Middle frontal gyrus (tissue), 1 donor: Measurements from ENCODE around the gene GPX2.

ENCODE experiments used
- DNase-seq: peaks from one replicate; pipeline ENCODE4 v3.0.0-alpha.2; 2015; ENCODE audit warnings: low spot score; ENCODE audit errors: extremely low spot score

GPX2 gene

DNA sequence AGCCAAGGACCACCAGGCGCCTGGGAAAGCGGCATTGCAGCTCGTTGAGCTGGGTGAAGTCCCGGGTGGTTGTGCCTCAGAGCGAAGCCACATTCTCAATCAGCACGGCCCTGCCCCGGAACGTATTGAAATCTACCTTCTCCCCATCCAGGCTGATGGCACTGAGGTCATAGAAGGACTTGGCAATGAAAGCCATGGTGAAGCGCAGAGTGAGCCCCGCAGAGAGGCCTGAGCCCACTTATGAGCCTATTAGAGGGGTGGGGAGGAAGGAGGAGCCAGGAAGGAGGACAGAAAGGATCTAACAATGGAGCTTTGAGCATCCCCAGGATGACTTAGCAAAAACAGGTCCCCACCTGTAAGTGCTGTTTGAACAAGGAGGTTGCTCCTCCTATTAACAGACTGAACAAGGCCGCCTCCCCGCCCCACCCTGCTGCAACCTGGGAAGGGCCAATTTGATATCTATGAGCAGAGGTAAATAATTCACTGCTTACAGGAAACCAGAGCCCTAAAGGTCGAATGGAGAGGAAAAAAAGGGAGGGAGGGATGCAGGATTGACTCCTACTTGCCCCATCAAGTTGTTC is at the start of gene GPX2:
TSS of gene GPX2 (minus strand) at position 215 of the 581 bp plus-strand sequence. CDS start at position 196, 19 bp downstream.
- no peak for DNase-seq

DNA sequence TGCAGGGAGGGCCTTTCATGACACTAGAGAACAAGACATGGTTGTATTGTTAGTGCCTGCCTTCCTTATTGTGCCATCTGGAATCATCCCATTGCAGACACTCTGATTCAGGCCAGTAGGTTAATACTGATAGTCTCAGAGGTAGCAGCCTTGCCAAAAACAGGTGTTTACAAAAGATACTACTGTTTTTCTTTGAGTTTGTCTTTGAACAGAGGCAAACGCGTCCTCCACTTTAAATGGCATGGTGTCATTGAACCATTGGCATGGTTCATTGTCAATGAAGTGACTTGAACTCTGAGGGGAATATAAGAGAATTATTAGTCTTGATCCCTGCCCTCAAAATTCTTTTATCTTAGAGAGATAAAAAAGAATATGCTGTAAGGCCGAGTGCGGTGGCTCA is 48.4 kb upstream of the GPX2 start:
- DNase-seq, result no peak

DNA sequence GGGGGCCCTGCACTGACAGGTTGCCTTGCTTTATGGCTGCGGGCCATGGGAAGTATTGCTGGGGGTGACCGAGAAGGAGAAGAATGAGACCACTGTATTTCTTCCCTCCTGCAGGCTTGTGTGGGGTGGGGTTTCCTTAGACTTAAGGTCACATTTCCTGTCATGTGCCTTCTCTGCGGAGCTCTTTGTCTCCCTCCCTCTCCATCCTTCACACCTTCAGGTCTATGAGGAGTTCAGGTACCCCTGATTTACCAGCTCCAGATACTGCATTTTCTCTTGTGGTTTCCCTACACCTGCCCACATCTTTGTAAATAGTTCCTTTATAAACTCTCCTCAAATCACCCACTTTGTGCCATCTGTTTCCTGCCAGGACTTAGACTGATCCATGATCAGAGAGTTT is 47.8 kb upstream of the GPX2 start:
- no peak for DNase-seq

GRCh38 chr14:64987438-64987767 is 44.9 kb upstream of the GPX2 start:
- no peak for DNase-seq

GRCh38 chr14:64986648-64987437 is 44.3 kb upstream of the GPX2 start, which contains the start of gene FNTB:
TSS of gene FNTB (plus strand) at chr14:64986895. CDS start at chr14:64986954, 59 bp downstream.
- DNase-seq, result peak; percentile 92

- DNase-seq, result no peak
Measured at GRCh38 chr14:64983439-64984310, 41.1 kb upstream of the GPX2 start.

DNA sequence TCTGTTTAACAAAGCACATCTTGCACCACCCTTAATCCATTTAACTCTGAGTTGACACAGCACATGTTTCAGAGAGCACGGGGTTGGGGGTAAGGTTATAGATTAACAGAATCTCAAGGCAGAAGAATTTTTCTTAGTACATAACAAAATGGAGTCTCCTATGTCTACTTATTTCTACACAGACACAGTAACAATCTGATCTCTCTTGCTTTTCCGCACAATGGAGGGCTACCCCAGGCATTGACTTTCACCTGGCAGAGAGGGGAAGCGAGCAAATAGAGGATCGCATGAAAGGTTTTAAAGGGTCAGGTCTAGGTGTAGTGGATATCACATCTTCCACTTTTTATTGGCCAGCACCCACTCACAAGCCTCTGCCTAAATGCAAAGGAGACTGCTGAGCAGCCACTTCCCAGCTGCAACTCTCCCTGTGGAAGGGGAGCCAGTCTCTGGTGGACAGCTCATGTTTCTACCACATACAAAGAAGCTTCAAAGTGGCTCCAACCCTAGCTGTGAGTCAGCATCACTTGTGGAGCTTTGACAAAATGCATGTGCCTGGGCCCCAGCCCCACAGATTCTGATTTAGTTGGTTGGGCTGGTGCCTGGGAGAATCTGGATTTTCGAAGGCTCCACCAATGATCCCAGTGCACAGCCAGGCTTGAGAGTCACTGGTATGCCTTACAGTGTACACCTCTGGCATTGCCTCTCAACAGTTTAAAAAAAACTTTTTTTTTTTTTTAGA is 37.0 kb upstream of the GPX2 start:
- no peak for DNase-seq

DNA sequence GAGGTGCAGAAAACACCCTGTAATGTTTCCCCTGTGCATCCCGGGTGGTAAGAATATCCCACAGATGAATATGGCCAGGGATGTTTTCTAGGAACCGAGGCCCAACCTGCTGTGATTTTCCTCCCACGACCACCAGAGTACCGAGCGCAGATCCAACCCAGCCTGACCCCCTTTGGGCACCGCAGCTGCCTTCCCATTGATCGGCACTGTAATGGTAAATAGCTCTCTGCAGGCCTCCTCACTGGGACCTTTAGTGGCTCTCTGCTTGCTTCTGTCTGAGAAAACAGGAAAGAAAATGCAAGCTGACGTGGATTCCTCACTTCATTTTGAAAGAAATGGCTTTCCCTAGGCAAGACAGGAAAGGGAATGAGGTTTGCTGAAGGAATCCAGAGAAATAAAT is 32.0 kb upstream of the GPX2 start:
- no peak for DNase-seq

DNA sequence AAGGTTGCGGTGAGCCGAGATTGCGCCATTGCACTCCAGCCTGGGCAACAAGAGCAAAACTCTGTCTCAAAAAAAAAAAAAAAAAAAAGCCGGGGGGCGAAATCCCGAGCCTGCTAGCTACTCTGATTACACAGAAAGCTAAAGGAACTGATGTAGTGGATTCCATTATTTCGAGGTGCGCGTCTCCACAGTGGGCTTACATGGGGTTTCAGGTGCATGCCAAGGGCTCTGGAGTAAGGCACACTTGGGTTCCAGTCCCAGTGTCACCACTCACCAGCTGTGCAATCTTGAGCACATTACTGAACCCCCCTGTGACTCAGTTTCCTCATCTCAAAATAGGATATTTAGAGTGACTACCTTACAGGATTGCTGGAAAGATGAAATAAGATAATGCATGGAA is 31.3 kb upstream of the GPX2 start:
- DNase-seq, result no peak

DNA sequence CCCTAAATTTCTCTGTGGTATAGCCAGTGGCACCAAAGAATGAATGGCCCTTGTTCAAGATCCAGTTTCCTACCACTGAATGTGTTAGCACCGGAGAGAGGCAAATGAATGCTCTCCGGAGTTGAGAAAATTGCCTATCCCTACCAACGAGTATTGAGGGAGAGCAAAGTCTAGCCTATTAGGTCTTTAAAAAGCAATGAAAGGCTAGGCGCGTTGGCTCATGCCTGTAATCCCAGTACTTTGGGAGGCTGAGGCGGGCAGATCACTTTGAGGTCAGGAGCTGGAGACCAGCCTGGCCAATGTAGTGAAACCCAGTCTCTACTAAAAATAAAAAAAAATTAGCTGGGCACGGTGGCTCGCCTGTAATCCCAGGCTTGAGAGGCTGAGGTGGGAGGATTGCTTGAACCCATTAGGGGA is 30.5 kb upstream of the GPX2 start:
- no peak for DNase-seq

GRCh38 chr14:64971943-64972791 is 29.6 kb upstream of the GPX2 start, which contains the start of gene RAB15:
TSS of gene RAB15 (minus strand) at chr14:64972336. CDS start at chr14:64972076, 260 bp downstream.
- DNase-seq, result no peak

DNA sequence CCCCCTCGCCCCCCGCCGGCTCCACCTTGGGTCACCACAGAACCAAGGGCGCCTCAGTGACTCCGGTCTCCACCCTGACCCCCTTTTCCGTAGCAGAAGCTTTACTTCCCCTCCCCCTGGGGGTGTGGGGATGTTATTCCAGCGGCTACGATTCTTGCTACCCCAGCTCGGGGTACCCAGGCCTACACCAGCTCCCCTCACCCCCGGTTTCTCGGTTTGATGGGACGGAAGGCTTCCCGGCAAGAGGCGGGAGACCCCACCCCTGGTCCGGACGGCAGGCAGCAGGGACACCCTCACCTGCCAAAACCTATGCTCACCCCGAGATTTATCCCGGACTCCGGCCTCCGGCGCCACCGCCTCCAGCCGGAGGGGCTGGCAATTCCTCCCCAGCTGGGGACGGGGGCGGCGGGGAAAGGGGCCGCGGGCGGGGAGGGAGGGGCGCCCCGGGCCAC is 29.0 kb upstream of the GPX2 start:
- no peak for DNase-seq

GRCh38 chr14:64970776-64971477 is 28.4 kb upstream of the GPX2 start:
- DNase-seq, result no peak

- DNase-seq, result no peak
Measured at GRCh38 chr14:64970041-64970440, 27.5 kb upstream of the GPX2 start.

GRCh38 chr14:64968651-64969050 is 26.1 kb upstream of the GPX2 start:
- no peak for DNase-seq

- no peak for DNase-seq
Measured at GRCh38 chr14:64968167-64968566, 25.6 kb upstream of the GPX2 start.

DNA sequence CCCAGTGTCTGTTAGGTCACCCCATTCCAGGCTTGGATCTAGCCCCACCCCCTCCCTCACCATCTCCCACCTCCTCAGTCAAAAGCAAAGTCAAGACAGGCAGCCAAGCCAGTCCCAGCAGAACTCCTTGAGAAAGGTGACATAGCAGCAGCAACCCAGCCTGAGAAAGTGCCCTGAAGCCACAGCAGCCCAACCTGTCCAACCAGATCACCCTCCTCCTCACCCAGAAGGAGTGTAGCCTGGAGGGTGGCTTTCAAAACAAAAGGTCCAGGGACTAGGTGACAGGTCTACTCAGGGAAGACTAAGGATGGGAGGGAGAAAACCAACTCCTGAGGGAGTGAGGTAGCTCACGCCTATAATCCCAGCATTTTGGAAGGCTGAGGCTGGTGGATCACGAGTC is 24.4 kb upstream of the GPX2 start:
- no peak for DNase-seq

- DNase-seq, result no peak
Measured at GRCh38 chr14:64965356-64966000, 22.9 kb upstream of the GPX2 start.

- no peak for DNase-seq
Measured at GRCh38 chr14:64963611-64964010, 21.1 kb upstream of the GPX2 start.
